ENCODE measurements around the gene PLCH2. TPM values are rescaled to one million over a fixed set of nuclear protein-coding genes. Genes with fewer than 3 reads are reported as not detected.

The PLCH2 gene
- 11.0 TPM for total RNA-seq

GRCh38 chr1:2476061-2476999, at the start of gene PLCH2:
PLCH2 (plus strand) TSS chr1:2476289; CDS start chr1:2476589, 300 bp downstream.

GRCh38 chr1:2525920-2526823, 50.1 kb downstream of the PLCH2 start, which contains the start of gene PANK4:
PANK4 (minus strand) TSS chr1:2526596; CDS start chr1:2526587, 9 bp downstream.

GRCh38 chr1:2529784-2530512, 53.9 kb downstream of the PLCH2 start, which contains the start of gene HES5:
HES5 (minus strand) TSS chr1:2530263; CDS start chr1:2530164, 99 bp downstream.

Other genes with a start within 250 kb of the PLCH2 start
- 32.2 TPM for gene SKI, start 248.0 kb upstream of the PLCH2 start, total RNA-seq
- 20.7 TPM for gene MORN1, start 84.7 kb upstream of the PLCH2 start, total RNA-seq
- gene RER1, start 84.4 kb upstream of the PLCH2 start, total RNA-seq, result 40.4 TPM
- 18.8 TPM for gene PEX10, start 63.7 kb upstream of the PLCH2 start, total RNA-seq
- 44.4 TPM for gene PANK4, start 50.3 kb downstream of the PLCH2 start, total RNA-seq
- 16.0 TPM for gene HES5, start 54.0 kb downstream of the PLCH2 start, total RNA-seq
- gene TNFRSF14, start 80.1 kb downstream of the PLCH2 start, total RNA-seq, result 2.8 TPM
- gene PRXL2B, start 110.5 kb downstream of the PLCH2 start, total RNA-seq, result 17.2 TPM
- 7.8 TPM for gene MMEL1, start 156.7 kb downstream of the PLCH2 start, total RNA-seq

All from parietal lobe (tissue), 1 donor.